Stomach (tissue), 9 donors: ENCODE measurements around the gene MLXIP. TPM values are rescaled to one million over a fixed set of nuclear protein-coding genes. Genes with fewer than 3 reads are reported as not detected.
"Not testable (repeated sequence)": the region's sequence is repeated elsewhere in the genome, so short reads cannot be mapped to it uniquely, and the experiment has no call there.

ENCODE experiments used
- DNase-seq, 2 donors: peaks; one replicate each; pipeline versions ENCODE4 v3.0.0 to v3.0.0-alpha.2; 2013 to 2019
- H3K27ac ChIP-seq, 5 donors: fragments of 200-600 bp in 4 of 5; sonication (generic) in 4 of 5; one replicate each; pipeline ENCODE4 v1.5.1; 2013 to 2019; ENCODE audit warnings: mild to moderate bottlenecking in 1 of 5, moderate library complexity in 1 of 5
- H3K27me3 ChIP-seq, 3 donors: fragments of 200-600 bp; sonication (generic); one replicate each; pipeline ENCODE4 v1.5.1; 2017 to 2019; ENCODE audit warnings: mixed run types in 1 of 3
- H3K36me3 ChIP-seq, 4 donors: fragments of 200-600 bp; sonication (generic); 1 replicate in 3 of 4; 2 replicates in 1 of 4; pipeline ENCODE4 v1.5.1; 2016 to 2019
- H3K4me1 ChIP-seq, 4 donors: fragments of 200-600 bp; sonication (generic); one replicate each; pipeline ENCODE4 v1.5.1; 2016 to 2019
- H3K4me3 ChIP-seq, 4 donors: fragments of 200-600 bp; sonication (generic) in 3 of 4; one replicate each; pipeline ENCODE4 v1.5.1; 2016 to 2019; ENCODE audit warnings: mild to moderate bottlenecking in 1 of 4
- H3K9me3 ChIP-seq, 4 donors: fragments of 200-600 bp; sonication (generic); one replicate each; pipeline ENCODE4 v1.5.1; 2016 to 2019
- EP300 ChIP-seq: sonication (generic); formaldehyde crosslinking; IDR thresholded peaks from one replicate; pipeline ENCODE4 v1.6.1; 2017; ENCODE audit warnings: antibody characterized with exemption
- POLR2A ChIP-seq, 4 donors: fragments of 450-650 bp; IDR thresholded peaks; one replicate each; pipeline ENCODE4 v1.6.1; 2016; ENCODE audit warnings: antibody characterized with exemption in 4 of 4, control low read depth in 2 of 4, mild to moderate bottlenecking in 1 of 4, moderate library complexity in 1 of 4
- POLR2AphosphoS5 ChIP-seq, 3 donors: sonication (generic); formaldehyde crosslinking; IDR thresholded peaks; one replicate each; pipeline ENCODE4 v1.6.1; 2016; ENCODE audit warnings: antibody characterized with exemption in 3 of 3
- WGBS, 5 donors: extraction: QIAGEN DNeasy Blood & Tissue Kit in 3 of 5; methylation state at CpG; one replicate each; pipeline versions ENCODE4 v1.1.5 to v1.1.7; 2013 to 2018; 5-methylcytosine and 5-hydroxymethylcytosine counted together
- intact Hi-C: fragments of 100-400 bp; cut with DNase I; formaldehyde crosslinking; loops from one replicate; pipeline ENCODE4 v1.15.1; 2023; ENCODE audit warnings: low total_unique reads
- polyA plus RNA-seq, 3 donors: library from polyadenylated mRNA; stranded (reverse); fragments of 200-250 nt; gene quantifications; one replicate each; pipeline ENCODE4 v1.2.3, GENCODE V29; 2013
- total RNA-seq, 5 donors: library from RNA; depleted of rRNA; stranded (reverse); fragments of >200 nt; gene quantifications; one replicate each; pipeline versions ENCODE4 v1.1.0 to v1.2.3, GENCODE V29; 2014 to 2016
- TF ChIP-seq, protein P1 (sequence below), 7 experiments: fragments of 450-650 bp in 4 of 7; fragments of 200-600 bp in 3 of 7; sonication (generic) in 3 of 7; IDR thresholded peaks; one replicate each; pipeline ENCODE4 v1.5.1; 2016 to 2019; ENCODE audit warnings: antibody characterized with exemption in 7 of 7, control low read depth in 2 of 7, mild to moderate bottlenecking in 1 of 7
- donor health status: healthy with polysubstance abuse.
- donor health status: Bipolar disorder and iron deficiency.
- donor health status: healthy.

Gene MLXIP
- total and polyA plus RNA-seq, 8 donors = 12.3 to 140 (median 34.8) TPM

DNA sequence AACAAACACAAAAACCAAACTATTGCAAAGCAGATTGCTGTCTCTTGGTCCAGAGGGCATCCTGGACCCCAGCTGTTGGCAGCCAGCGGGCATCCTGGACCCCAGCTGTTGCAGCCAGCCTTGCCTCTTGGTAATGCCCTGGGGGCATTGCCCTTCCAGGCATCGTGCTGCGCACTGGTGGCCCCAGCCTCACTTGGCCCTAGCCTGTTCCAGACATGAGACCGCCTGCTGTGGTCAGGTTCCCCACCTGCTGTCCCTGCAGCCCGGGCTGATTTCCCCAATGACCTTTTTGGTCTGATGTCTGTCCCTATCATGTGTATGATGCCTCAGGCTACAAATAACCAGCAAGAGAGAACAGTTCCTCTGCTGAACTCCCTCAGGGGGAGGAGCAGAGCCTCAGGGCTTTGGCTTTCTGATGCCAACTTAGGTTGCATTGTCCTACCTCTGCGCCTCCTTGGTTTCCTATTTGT, 20.8 kb downstream of the MLXIP start:
- H3K4me3 ChIP-seq = no peak overlapping the region
- H3K9me3 ChIP-seq = no peaks in the 10 kb centered on the region
- no peak for DNase-seq
- H3K36me3 ChIP-seq = no peaks in the 10 kb centered on the region
- intact Hi-C loops = no loop called here
- WGBS, 5 donors = 67 to 90% (median 89%) methylated on average over 6 of the region's 6 CpGs
- H3K4me1 ChIP-seq = peaks cover 44 to 98% (median 82%) of the 10 kb centered on the region in 4 donors
- peak overlapping the region; percentile 80 to 90 (median 86) for H3K27ac ChIP-seq
- H3K27me3 ChIP-seq = no peaks in the 10 kb centered on the region
- TF ChIP-seq EP300 = no peak
- TF ChIP-seq POLR2AphosphoS5 (IDR thresholded peaks at IDR 0.05) = no peak
- TF ChIP-seq, protein P1, sequence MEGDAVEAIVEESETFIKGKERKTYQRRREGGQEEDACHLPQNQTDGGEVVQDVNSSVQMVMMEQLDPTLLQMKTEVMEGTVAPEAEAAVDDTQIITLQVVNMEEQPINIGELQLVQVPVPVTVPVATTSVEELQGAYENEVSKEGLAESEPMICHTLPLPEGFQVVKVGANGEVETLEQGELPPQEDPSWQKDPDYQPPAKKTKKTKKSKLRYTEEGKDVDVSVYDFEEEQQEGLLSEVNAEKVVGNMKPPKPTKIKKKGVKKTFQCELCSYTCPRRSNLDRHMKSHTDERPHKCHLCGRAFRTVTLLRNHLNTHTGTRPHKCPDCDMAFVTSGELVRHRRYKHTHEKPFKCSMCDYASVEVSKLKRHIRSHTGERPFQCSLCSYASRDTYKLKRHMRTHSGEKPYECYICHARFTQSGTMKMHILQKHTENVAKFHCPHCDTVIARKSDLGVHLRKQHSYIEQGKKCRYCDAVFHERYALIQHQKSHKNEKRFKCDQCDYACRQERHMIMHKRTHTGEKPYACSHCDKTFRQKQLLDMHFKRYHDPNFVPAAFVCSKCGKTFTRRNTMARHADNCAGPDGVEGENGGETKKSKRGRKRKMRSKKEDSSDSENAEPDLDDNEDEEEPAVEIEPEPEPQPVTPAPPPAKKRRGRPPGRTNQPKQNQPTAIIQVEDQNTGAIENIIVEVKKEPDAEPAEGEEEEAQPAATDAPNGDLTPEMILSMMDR (IDR thresholded peaks at IDR 0.05) = no peak
- TF ChIP-seq POLR2A (IDR thresholded peaks at IDR 0.05) = no peak

DNA sequence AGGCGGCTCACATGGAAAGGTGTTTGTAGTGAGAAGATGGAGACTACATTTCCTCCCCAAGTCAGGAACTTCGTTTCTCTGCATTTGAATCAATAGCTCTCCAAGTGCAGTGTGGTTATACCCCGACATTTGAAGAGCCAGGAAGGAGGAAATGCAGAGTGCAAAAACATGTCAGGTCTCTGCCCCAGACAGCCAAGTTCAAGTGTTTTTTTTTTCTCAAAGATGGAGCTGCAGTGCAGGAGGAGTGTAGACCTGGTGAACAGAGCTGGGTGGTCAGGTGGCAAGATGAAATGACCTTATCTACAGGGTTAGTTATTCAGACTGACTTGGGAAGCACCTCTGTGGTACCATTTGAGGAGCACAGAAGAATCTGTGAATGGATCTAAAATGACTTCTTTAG, 21.3 kb downstream of the MLXIP start:
- TF ChIP-seq POLR2AphosphoS5 (IDR thresholded peaks at IDR 0.05) (no peak), POLR2A (IDR thresholded peaks at IDR 0.05) (no peak), EP300 (no peak)
- TF ChIP-seq, protein P1 (IDR thresholded peaks at IDR 0.05) = no peak
- Histone ChIP-seq H3K36me3 (no peaks in the 10 kb centered on the region), H3K27ac (peak overlapping the region; percentile 80 to 90 (median 86)), H3K4me3 (no peak overlapping the region), H3K9me3 (no peaks in the 10 kb centered on the region), H3K27me3 (no peaks in the 10 kb centered on the region), H3K4me1 (peaks cover 44 to 98% (median 83%) of the 10 kb centered on the region in 4 donors)
- DNase-seq = no peak
- intact Hi-C loops = no loop called here
- WGBS, 5 donors = 30 to 42% (median 36%) methylated on average over 3 of the region's 3 CpGs

DNA sequence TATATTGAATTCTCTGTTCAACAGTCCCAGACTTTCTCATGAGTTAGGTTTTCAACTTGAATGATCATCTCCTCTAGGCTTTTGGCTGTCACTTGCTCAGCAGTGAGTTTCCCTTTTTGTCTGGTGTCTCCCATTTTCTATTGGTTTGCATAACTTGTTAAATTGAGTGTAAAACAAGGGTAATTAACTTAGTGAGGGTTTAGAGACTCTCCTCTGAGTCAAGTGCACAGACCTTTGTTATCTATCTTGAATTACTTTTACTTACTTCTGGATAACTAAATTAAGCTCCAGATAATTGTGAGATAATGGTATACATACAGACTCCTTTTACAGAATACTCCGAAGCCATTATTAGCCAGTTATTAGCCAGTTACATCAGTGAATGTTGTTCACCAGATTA, 22.0 kb downstream of the MLXIP start:
- no peaks in the 10 kb centered on the region for H3K36me3 ChIP-seq
- no peaks in the 10 kb centered on the region for H3K27me3 ChIP-seq
- no peaks in the 10 kb centered on the region for H3K9me3 ChIP-seq
- WGBS, 5 donors = 36 to 69% (median 60%) methylated on average over 1 of the region's 1 CpG
- H3K4me1 ChIP-seq = peaks cover 50 to 98% (median 84%) of the 10 kb centered on the region in 4 donors
- no peak overlapping the region for H3K4me3 ChIP-seq
- H3K27ac ChIP-seq = peak overlapping the region in 3 of 5 donors; percentile 86 to 90 (median 87)
- DNase-seq = no peak
- no peak for TF ChIP-seq EP300
- intact Hi-C loops = no loop called here

DNA sequence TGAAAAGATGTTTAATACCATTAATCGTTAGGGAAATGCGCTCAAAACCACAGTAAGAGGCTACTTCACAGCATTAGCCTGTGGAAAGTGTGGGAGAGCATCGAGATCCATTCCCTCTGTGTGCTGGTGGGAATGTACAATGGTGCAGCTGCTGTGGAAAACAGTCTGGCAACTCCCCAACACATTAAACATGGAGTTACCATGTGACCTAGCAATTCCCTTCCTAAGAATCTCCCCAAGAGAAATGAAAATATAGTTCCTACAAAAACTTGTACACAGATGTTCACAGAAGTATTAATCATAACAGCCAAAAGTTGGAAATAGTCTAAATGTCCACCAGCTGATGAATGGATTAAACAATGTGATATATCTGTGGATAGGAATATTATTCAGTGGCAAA, 23.8 kb downstream of the MLXIP start:
- peak in 1 of 2 donors; percentile 64 for DNase-seq
- Histone ChIP-seq H3K27ac (peak overlapping the region in 3 of 5 donors; percentile 36 to 87 (median 58)), H3K9me3 (no peaks in the 10 kb centered on the region), H3K4me1 (peaks cover 51 to 98% (median 84%) of the 10 kb centered on the region in 4 donors), H3K36me3 (no peaks in the 10 kb centered on the region), H3K4me3 (no peak overlapping the region), H3K27me3 (no peaks in the 10 kb centered on the region)
- TF ChIP-seq EP300 = no peak
- TF ChIP-seq, protein P1 (IDR thresholded peaks at IDR 0.05) = no peak
- intact Hi-C loops = no loop called here
- WGBS, 5 donors = 69 to 80% (median 75%) methylated on average over 3 of the region's 3 CpGs

DNA sequence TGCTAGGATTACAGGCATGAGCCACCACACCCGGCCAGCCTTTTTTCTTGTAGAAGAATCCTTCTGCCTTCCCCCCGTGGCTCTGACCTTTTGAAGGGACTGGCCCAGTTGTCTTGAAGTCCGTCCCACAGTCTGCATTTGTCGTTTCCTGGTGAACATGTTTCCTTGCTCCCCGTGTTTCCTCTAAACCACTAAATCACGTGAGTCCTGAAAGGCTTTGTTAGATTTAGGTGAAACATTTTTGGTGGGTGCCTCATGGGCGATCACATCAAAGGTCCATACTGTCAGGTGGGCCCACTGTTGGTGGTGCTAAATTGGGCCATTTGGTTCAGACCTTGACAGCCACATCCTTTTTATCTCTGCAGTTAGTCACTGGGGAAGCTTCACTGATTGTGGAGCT, 26.3 kb downstream of the MLXIP start:
- no peaks in the 10 kb centered on the region for H3K9me3 ChIP-seq
- H3K36me3 ChIP-seq = peaks cover 0 to 3% (median 0%) of the 10 kb centered on the region in 4 donors
- no peak overlapping the region for H3K4me3 ChIP-seq
- intact Hi-C loops = no loop called here
- H3K27me3 ChIP-seq = no peaks in the 10 kb centered on the region
- peaks cover 52 to 98% (median 81%) of the 10 kb centered on the region in 4 donors for H3K4me1 ChIP-seq
- peak overlapping the region in 3 of 5 donors; percentile 69 to 82 (median 82) for H3K27ac ChIP-seq
- WGBS, 5 donors = 32 to 56% (median 48%) methylated on average over 7 of the region's 7 CpGs
- DNase-seq = no peak
- TF ChIP-seq, protein P1 (IDR thresholded peaks at IDR 0.05) = no peak
- TF ChIP-seq POLR2A (IDR thresholded peaks at IDR 0.05) = no peak
- TF ChIP-seq POLR2AphosphoS5 (IDR thresholded peaks at IDR 0.05) = no peak
- no peak for TF ChIP-seq EP300

DNA sequence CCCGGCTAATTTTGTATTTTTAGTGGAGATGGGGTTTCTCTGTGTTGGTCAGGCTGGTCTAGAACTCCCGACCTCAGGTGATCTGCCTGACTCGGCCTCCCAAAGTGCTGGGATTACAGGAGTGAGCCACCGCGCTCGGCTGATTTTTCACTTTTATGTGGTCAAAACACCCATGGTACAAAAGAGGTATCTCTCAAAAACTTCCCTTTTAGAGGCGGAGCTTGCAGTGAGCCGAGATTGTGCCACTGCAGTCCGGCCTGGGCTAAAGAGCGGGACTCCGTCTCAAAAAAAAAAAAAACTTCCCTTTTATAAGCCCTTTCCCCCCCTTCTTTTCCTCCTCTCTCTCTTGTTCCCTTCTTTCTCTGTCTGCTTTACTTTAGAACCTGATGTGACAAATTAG, 26.9 kb downstream of the MLXIP start:
- Histone ChIP-seq H3K4me1 (peaks cover 53 to 98% (median 78%) of the 10 kb centered on the region in 4 donors), H3K27ac (peak overlapping the region in 3 of 5 donors; percentile 69 to 82 (median 82))
- H3K4me3 ChIP-seq, H3K27me3 ChIP-seq, intact Hi-C loops, H3K36me3 ChIP-seq, DNase-seq, H3K9me3 ChIP-seq: not testable (repeated sequence)
- 67 to 89% (median 81%) methylated on average over 11 of the region's 11 CpGs for WGBS, 5 donors
